ENCODE data around the gene CABP4.

Gene CABP4

DNA sequence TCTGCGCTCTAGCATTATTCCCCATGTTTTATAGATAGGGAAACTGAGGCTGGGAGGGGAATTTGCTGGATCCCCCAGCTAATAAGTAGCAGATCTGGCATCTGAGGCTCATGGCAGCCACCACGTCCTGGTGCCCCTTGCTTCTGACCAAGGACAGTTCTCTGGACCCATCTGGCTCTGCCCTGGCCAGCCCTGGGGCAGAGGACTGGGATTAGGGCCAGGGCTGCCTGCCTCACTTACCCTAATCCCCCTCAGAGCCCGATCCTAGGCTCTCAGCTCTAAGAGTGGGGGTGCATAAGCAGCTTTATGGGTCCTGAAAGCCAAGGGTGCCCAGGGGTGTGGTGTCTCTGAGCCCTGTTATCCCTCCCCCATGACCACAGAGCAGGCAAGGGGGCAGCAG lies at the start of gene CABP4:
Gene CABP4, plus strand, starts transcription at position 301 of the 400 bp plus-strand sequence. Its CDS starts 70 bp downstream, at position 371.
- DNase-seq: no peak

GRCh38 chr11:67405688-67406339 lies 49.3 kb upstream of the CABP4 start:
- DNase-seq: no peak

- DNase-seq: no peak
Measured at GRCh38 chr11:67406420-67406968, 48.7 kb upstream of the CABP4 start.

DNA sequence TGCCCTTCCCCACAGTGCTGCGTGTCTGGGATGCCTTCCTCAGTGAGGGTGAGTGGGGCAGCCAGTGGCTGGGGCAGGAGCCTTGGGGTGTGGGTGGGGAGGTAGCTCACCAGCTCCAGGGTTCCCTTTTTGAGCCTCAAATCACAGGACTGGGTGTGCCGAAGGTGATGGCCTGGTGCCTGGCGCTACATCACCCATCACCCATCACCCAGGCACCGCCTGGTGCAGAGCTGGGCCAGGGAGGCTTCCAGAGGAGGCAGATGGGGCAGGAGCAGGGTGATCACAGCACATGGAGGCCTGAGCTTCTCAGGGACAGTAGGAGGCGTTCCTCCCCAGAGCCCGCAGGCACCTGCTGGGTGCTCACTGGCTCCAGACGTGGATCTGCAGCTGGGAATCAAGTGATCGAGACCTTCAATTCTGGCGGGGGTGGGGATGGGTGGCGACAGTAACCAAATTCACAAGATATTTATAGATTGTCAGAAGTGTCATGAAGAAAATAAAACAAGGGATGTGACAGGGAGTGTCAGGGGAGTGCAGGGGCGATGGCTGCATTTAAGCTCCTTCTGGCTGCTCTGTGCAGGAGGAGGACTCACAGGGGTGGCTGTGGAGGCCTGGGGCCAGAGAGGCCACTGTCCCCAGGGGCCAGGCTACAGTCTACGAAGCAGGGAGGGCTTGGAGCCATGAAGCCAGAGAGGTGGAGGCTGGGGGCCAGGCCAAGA lies 48.0 kb upstream of the CABP4 start:
- no peak for DNase-seq

- DNase-seq: no peak
Measured at GRCh38 chr11:67407688-67408163, 47.4 kb upstream of the CABP4 start.

DNA sequence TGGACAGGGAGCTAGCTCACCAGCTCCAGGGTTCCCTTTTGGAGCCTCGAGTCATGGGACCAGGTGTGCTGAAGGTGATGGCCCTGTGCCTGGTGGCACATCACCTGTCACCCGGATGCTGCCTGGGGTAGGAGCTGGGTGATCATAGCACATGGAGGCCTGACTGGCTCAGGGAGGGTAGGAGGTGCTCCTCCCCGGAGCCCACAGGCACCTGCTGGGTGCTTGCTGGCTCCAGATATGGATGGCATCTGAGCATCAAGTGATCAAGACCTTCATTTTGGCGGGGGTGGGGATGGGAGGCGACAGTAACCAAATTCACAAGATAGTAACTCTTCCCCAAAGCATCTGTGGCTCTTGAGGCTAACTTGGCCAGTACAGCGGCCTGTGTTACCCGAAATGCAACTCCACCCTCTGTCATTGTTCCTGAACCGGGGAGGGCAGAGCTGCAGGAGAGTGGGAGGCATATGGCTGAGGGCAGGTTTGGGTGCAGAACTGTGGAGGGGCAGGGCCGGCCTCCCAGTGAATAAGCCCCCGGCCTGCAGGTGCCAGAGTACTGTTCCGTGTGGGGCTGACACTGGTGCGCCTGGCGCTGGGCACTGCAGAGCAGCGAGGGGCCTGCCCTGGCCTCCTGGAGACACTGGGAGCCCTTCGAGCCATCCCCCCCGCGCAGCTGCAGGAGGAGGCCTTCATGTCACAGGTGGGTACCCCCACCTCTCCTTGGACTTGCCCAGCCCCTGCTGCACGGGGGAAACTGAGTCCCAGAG lies 46.5 kb upstream of the CABP4 start:
- DNase-seq: no peak

GRCh38 chr11:67409261-67409666 lies 45.9 kb upstream of the CABP4 start:
- no peak for DNase-seq

- DNase-seq: no peak
Measured at GRCh38 chr11:67409781-67410368, 45.3 kb upstream of the CABP4 start.

GRCh38 chr11:67410369-67410831 lies 44.8 kb upstream of the CABP4 start:
- no peak for DNase-seq

DNA sequence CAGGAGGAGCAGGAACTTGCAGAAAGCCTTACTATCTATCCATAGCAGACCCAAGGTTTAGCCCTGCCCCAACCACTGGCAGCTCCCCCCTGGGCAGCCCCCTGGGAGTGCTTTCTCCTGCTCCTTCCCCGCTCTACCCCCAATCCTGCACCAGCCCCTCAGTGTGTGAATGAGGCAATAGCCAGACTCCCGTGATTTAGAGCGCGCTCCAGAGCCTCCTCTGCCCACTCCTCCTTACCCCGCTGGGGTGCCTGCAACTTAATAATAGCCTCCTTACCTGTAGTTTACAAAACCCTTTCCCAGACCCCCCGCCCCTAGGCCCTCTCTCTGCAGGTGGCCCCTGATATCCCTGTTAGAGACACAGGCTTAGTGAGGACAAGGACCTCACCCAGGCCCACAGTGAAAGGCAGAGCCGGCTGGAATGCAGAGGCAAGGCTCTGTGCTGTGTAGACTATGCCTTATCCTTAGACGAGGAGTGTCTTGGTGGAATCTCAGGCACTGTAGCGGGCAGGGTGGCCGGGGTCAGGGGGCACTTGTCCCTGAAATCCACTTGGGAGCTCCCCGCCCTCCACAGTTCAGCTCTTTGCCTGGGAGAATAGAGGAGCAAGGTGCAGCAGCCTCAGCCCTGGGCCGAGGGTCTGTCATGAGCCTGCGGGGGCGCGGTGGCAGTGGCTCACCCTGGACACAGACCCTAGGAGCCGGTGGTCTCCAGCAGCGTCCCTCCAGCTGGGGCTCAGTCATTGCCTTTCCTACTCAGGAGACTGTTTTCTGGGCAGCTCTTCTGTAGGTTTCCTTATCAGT lies 44.0 kb upstream of the CABP4 start:
- DNase-seq: no peak

DNA sequence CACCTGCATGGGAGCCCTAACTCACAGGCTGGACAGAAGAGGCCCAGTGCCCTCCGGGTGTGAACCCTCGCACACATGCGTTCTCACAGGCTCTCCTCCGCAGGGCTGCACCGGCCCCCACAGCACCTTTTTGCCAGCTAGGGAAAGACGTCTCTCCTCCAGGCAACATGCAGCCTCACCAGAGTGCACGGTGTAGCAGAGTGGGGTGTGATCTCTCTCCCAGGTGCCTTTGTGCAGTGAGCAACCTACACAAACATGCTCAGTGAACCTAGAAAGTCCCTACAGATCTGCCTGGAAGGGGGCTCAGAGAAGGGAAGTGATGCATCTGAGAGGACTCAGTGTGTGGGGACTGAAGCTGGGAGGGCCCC lies 43.4 kb upstream of the CABP4 start:
- DNase-seq: no peak

DNA sequence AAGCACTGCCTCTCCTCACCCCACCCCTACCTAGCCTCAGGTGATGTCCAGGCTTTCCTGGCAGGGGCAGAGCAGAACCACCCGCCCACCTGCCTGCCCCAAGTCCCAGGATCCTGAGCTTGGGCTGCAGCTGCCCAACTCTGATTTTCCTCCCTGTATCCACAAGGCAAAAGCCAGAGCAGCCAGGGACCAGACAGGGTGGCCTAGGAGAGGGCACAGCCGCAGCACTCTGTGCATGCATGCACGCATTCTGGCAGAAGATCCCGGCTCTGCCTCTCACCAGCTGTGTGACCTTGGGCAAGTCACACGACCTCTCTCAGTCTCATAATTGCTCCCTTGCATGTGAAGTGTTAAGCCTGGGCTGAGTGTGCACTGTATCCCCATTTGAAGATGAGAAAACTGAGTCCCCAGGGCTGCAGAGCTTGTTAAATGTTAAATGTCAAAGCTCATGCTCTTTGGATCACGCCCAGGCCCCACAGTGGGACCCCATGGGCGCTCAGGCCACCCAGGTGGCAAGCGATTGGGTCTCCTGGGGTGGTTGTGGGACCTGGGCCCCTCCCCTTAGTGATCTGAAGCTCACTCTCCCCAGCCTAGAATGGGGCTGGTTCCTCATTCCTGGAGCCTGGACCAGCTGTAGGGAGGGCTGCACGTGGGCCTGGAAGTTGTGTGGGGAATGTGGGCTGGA lies 42.5 kb upstream of the CABP4 start:
- DNase-seq: no peak

GRCh38 chr11:67413266-67413849 lies 41.8 kb upstream of the CABP4 start:
- DNase-seq: no peak

DNA sequence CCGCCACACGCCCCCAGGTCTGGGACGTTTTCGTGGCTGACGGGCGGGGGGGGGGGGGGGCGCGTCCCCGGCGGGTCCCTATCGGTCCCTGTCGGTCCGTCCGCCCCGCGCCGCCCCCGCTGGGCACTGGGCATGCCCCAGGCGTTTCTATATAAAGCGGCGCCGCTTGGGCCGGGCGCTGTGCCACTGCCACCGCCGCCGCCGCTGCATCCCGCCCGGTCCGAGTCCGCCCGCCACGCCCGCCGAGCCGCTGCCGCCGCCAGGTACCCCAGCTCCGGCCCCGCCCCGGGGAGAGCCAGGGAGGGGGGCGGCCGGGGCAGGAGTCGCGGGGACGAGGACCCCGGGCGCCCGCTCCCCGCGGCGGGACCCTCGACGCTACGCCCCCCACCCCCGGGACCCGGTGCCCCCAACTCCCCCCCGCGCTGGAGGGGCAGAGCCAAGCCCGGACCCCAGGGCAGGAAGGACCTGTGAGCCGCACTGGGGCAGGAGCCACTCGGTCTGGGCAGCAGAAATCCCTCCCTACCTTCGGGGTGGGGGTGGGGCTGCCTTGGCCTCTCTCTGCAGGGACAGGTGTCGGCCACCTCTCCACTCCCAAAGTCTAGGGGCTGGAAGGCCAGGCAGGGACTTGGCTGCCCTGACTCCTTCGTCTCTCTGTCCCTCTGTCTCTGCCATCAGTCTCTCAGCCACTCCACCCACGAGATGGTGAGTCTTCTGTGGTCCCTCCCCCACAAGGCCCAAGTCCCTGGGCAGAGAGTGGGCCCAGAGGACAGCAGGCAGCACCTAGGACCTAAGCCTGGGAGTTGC lies 39.5 kb upstream of the CABP4 start, which contains the start of gene CARNS1:
Gene CARNS1, plus strand, starts transcription at position 178 of the 804 bp plus-strand sequence. Its CDS starts 522 bp downstream, at position 700.
- DNase-seq: no peak

GRCh38 chr11:67416416-67417335 lies 38.5 kb upstream of the CABP4 start:
- DNase-seq: no peak

DNA sequence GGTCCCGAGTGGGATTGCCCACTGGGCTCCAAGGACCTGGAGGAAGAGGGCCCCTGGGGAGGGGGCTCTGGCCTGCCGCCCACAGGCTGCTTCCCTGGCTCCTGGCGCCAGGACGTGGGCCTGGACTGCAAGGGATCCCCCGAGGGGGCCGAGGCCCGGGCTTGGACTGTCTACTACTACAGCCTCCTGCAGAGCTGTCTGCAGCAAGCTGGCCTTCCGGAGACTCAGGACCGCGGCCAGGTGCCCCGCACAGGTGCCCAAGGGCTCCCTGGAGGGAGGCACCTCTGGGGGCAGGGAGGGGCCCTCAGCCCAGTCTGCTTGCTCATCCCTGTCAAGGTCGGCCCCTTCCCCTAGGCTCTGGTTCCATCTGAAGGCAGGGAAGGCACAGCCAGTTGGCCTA lies 37.7 kb upstream of the CABP4 start:
- DNase-seq: no peak

GRCh38 chr11:67418476-67419281 lies 36.5 kb upstream of the CABP4 start:
- no peak for DNase-seq

Data from eye (tissue), 1 donor.